HEK293 (cell line): ENCODE data around the gene SAMD4B.
A peak's percentile ranks its signal among the peaks of the same experiment; 100 is the strongest.

Experiments
- BCL11B ChIP-seq: fragments of 450-650 bp; formaldehyde crosslinking; IDR thresholded peaks from 2 replicates; pipeline ENCODE4 v1.5.1; 2016; ENCODE audit warnings: low read depth, missing biosample characterization, missing genetic modification characterization
- FEZF1 ChIP-seq: fragments of 450-650 bp; formaldehyde crosslinking; IDR thresholded peaks from 2 replicates; pipeline ENCODE4 v1.5.1; 2016; ENCODE audit warnings: missing biosample characterization, missing genetic modification characterization
- KLF1 ChIP-seq: fragments of 450-650 bp; formaldehyde crosslinking; IDR thresholded peaks from 2 replicates; pipeline ENCODE4 v1.5.1; 2016; ENCODE audit warnings: missing biosample characterization, missing genetic modification characterization
- SP2 ChIP-seq: fragments of 450-650 bp; formaldehyde crosslinking; IDR thresholded peaks from 2 replicates; pipeline ENCODE4 v1.5.1; 2016; ENCODE audit warnings: missing biosample characterization, missing genetic modification characterization
- TRIM28 ChIP-seq: IDR thresholded peaks from 2 replicates; pipeline ENCODE4 v1.6.1; 2011; ENCODE audit warnings: low read length, control low read depth, borderline replicate concordance
- WT1 ChIP-seq: fragments of 450-650 bp; formaldehyde crosslinking; IDR thresholded peaks from 2 replicates; pipeline ENCODE4 v1.5.1; 2016; ENCODE audit warnings: missing biosample characterization, missing genetic modification characterization
- ZFHX2 ChIP-seq: fragments of 450-650 bp; formaldehyde crosslinking; conservative IDR thresholded peaks from 2 replicates; pipeline ENCODE4 v1.5.1; 2016; ENCODE audit warnings: missing biosample characterization, missing genetic modification characterization
- ZFP3 ChIP-seq: fragments of 450-650 bp; formaldehyde crosslinking; IDR thresholded peaks from 2 replicates; pipeline ENCODE4 v1.5.1; 2016; ENCODE audit warnings: low read depth, missing biosample characterization, missing genetic modification characterization
- ZFP37 ChIP-seq: fragments of 450-650 bp; formaldehyde crosslinking; IDR thresholded peaks from 2 replicates; pipeline ENCODE4 v1.5.1; 2016; ENCODE audit warnings: missing biosample characterization, missing genetic modification characterization
- ZNF157 ChIP-seq: fragments of 450-650 bp; formaldehyde crosslinking; IDR thresholded peaks from 2 replicates; pipeline ENCODE4 v1.5.1; 2016; ENCODE audit warnings: missing biosample characterization, missing genetic modification characterization
- ZNF2 ChIP-seq: fragments of 450-650 bp; formaldehyde crosslinking; IDR thresholded peaks from 2 replicates; pipeline ENCODE4 v1.5.1; 2016; ENCODE audit warnings: missing biosample characterization, missing genetic modification characterization
- ZNF324 ChIP-seq: fragments of 450-650 bp; formaldehyde crosslinking; IDR thresholded peaks from 2 replicates; pipeline ENCODE4 v1.5.1; 2016; ENCODE audit warnings: missing biosample characterization, missing genetic modification characterization
- ZNF341 ChIP-seq: fragments of 450-650 bp; formaldehyde crosslinking; IDR thresholded peaks from 2 replicates; pipeline ENCODE4; 2016; ENCODE audit warnings: low read depth, missing biosample characterization, missing genetic modification characterization
- ZNF404 ChIP-seq: fragments of 450-650 bp; formaldehyde crosslinking; IDR thresholded peaks from 2 replicates; pipeline ENCODE4 v1.5.1; 2017; ENCODE audit warnings: missing biosample characterization, missing genetic modification characterization
- ZNF521 ChIP-seq: fragments of 450-650 bp; formaldehyde crosslinking; IDR thresholded peaks from 2 replicates; pipeline ENCODE4 v1.5.1; 2017; ENCODE audit warnings: missing biosample characterization, mild to moderate bottlenecking, missing genetic modification characterization
- ZNF530 ChIP-seq: fragments of 450-650 bp; formaldehyde crosslinking; IDR thresholded peaks from 2 replicates; pipeline ENCODE4 v1.5.1; 2016; ENCODE audit warnings: low read depth, missing biosample characterization, missing genetic modification characterization
- ZNF843 ChIP-seq: fragments of 450-650 bp; formaldehyde crosslinking; IDR thresholded peaks from 2 replicates; pipeline ENCODE4 v1.5.1; 2016; ENCODE audit warnings: missing biosample characterization, missing genetic modification characterization
- TF ChIP-seq, protein P1 (sequence below): fragments of 450-650 bp; formaldehyde crosslinking; IDR thresholded peaks from 2 replicates; pipeline ENCODE4 v1.5.1; 2017; ENCODE audit warnings: missing biosample characterization, missing genetic modification characterization
- TF ChIP-seq, protein P2 (sequence below): fragments of 450-650 bp; formaldehyde crosslinking; optimal IDR thresholded peaks from 2 replicates; pipeline ENCODE3; 2016; ENCODE audit warnings: missing biosample characterization, mild to moderate bottlenecking, missing genetic modification characterization
- TF ChIP-seq, protein P3 (sequence below): fragments of 450-650 bp; formaldehyde crosslinking; IDR thresholded peaks from 2 replicates; pipeline ENCODE4 v1.5.1; 2016; ENCODE audit warnings: missing biosample characterization, missing genetic modification characterization, low read depth
- TF ChIP-seq, protein P4 (sequence below): fragments of 450-650 bp; formaldehyde crosslinking; IDR thresholded peaks from 2 replicates; pipeline ENCODE4 v1.5.1; 2016; ENCODE audit warnings: missing biosample characterization, missing genetic modification characterization, borderline replicate concordance
- TF ChIP-seq, protein P5 (sequence below): fragments of 450-650 bp; formaldehyde crosslinking; IDR thresholded peaks from 2 replicates; pipeline ENCODE4 v1.5.1; 2016; ENCODE audit warnings: missing biosample characterization, missing genetic modification characterization
- TF ChIP-seq, protein P6 (sequence below): fragments of 450-650 bp; formaldehyde crosslinking; IDR thresholded peaks from 2 replicates; pipeline ENCODE4 v1.5.1; 2016; ENCODE audit warnings: missing biosample characterization, missing genetic modification characterization

The SAMD4B gene

DNA sequence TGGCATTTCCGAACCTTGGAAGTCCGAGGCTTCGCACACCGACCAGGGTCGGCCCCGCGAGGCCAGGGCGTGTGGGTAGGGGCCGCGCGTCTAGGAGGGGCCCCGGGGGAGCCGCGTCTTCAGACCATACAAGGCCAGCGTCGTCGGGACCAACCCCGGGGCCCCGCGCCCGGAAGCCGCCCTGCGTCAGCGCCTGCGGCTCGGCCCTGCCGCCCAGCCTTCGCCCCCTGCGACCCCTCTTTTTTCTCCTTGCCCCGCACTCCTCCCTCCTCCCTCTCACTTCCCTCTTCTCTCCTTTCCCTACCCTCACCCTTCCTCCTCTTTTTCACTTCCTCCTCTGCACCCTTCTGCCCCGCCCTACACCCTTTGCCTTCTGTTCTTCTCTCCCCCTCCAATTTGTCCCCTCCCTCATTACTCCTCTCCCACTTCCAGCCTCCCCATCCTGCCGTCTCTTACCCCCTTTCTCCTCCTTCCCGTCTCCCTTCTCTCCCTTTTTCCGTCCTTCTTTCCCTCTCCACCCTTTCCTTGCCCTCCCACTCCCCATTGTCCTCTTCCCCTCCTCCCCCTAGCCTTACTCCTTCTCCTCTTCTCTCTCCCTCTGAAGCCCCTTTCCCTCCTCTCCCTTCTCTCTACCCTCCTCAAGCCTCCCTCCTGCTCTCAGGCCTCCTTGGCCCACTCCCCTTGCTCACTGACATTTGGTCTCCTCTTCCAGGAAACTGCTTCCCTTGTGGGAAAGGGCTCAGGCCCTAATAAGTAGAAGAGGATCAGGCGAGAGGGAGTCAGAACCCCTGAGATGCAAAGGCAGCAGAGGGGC lies 68.0 kb downstream of the SAMD4B start (continued):
- TF ChIP-seq, protein P1, sequence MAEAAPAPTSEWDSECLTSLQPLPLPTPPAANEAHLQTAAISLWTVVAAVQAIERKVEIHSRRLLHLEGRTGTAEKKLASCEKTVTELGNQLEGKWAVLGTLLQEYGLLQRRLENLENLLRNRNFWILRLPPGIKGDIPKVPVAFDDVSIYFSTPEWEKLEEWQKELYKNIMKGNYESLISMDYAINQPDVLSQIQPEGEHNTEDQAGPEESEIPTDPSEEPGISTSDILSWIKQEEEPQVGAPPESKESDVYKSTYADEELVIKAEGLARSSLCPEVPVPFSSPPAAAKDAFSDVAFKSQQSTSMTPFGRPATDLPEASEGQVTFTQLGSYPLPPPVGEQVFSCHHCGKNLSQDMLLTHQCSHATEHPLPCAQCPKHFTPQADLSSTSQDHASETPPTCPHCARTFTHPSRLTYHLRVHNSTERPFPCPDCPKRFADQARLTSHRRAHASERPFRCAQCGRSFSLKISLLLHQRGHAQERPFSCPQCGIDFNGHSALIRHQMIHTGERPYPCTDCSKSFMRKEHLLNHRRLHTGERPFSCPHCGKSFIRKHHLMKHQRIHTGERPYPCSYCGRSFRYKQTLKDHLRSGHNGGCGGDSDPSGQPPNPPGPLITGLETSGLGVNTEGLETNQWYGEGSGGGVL (tag by site-specific recombination), result peak; percentile 100
- TF ChIP-seq KLF1 (tag by site-specific recombination) (peak; percentile 98), BCL11B (tag by site-specific recombination) (peak; percentile 93), ZNF404 (no peak), ZNF843 (tag by site-specific recombination) (0 out of 2 replicates have a peak, but pooled peaks have one; percentile 75), ZNF2 (tag by site-specific recombination) (no peak), ZNF157 (tag by site-specific recombination) (peak; percentile 64; the same call in 1 of the 2 replicates), WT1 (tag by site-specific recombination) (peak; percentile 98), ZFP37 (tag by site-specific recombination) (no peak), TRIM28 (no peak), SP2 (tag by site-specific recombination) (peak; percentile 90), ZNF521 (no peak), FEZF1 (tag by site-specific recombination) (peak; percentile 80), ZNF530 (tag by site-specific recombination) (0 out of 2 replicates have a peak, but pooled peaks have one; percentile 66), ZFP3 (tag by site-specific recombination) (0 out of 2 replicates have a peak, but pooled peaks have one; percentile 44), ZFHX2 (tag by site-specific recombination) (peak; percentile 96), ZNF324 (no peak), ZNF341 (tag by site-specific recombination) (no peak; the same call in 1 of the 2 replicates)
- TF ChIP-seq, protein P2, sequence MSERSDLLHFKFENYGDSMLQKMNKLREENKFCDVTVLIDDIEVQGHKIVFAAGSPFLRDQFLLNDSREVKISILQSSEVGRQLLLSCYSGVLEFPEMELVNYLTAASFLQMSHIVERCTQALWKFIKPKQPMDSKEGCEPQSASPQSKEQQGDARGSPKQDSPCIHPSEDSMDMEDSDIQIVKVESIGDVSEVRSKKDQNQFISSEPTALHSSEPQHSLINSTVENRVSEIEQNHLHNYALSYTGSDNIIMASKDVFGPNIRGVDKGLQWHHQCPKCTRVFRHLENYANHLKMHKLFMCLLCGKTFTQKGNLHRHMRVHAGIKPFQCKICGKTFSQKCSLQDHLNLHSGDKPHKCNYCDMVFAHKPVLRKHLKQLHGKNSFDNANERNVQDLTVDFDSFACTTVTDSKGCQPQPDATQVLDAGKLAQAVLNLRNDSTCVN (tag by site-specific recombination), result peak; percentile 84
- TF ChIP-seq, protein P3, sequence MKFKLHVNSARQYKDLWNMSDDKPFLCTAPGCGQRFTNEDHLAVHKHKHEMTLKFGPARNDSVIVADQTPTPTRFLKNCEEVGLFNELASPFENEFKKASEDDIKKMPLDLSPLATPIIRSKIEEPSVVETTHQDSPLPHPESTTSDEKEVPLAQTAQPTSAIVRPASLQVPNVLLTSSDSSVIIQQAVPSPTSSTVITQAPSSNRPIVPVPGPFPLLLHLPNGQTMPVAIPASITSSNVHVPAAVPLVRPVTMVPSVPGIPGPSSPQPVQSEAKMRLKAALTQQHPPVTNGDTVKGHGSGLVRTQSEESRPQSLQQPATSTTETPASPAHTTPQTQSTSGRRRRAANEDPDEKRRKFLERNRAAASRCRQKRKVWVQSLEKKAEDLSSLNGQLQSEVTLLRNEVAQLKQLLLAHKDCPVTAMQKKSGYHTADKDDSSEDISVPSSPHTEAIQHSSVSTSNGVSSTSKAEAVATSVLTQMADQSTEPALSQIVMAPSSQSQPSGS (tag by site-specific recombination), result no peak
- TF ChIP-seq, protein P4, sequence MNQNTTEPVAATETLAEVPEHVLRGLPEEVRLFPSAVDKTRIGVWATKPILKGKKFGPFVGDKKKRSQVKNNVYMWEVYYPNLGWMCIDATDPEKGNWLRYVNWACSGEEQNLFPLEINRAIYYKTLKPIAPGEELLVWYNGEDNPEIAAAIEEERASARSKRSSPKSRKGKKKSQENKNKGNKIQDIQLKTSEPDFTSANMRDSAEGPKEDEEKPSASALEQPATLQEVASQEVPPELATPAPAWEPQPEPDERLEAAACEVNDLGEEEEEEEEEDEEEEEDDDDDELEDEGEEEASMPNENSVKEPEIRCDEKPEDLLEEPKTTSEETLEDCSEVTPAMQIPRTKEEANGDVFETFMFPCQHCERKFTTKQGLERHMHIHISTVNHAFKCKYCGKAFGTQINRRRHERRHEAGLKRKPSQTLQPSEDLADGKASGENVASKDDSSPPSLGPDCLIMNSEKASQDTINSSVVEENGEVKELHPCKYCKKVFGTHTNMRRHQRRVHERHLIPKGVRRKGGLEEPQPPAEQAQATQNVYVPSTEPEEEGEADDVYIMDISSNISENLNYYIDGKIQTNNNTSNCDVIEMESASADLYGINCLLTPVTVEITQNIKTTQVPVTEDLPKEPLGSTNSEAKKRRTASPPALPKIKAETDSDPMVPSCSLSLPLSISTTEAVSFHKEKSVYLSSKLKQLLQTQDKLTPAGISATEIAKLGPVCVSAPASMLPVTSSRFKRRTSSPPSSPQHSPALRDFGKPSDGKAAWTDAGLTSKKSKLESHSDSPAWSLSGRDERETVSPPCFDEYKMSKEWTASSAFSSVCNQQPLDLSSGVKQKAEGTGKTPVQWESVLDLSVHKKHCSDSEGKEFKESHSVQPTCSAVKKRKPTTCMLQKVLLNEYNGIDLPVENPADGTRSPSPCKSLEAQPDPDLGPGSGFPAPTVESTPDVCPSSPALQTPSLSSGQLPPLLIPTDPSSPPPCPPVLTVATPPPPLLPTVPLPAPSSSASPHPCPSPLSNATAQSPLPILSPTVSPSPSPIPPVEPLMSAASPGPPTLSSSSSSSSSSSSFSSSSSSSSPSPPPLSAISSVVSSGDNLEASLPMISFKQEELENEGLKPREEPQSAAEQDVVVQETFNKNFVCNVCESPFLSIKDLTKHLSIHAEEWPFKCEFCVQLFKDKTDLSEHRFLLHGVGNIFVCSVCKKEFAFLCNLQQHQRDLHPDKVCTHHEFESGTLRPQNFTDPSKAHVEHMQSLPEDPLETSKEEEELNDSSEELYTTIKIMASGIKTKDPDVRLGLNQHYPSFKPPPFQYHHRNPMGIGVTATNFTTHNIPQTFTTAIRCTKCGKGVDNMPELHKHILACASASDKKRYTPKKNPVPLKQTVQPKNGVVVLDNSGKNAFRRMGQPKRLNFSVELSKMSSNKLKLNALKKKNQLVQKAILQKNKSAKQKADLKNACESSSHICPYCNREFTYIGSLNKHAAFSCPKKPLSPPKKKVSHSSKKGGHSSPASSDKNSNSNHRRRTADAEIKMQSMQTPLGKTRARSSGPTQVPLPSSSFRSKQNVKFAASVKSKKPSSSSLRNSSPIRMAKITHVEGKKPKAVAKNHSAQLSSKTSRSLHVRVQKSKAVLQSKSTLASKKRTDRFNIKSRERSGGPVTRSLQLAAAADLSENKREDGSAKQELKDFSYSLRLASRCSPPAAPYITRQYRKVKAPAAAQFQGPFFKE (tag by site-specific recombination), result no peak
- TF ChIP-seq, protein P5, sequence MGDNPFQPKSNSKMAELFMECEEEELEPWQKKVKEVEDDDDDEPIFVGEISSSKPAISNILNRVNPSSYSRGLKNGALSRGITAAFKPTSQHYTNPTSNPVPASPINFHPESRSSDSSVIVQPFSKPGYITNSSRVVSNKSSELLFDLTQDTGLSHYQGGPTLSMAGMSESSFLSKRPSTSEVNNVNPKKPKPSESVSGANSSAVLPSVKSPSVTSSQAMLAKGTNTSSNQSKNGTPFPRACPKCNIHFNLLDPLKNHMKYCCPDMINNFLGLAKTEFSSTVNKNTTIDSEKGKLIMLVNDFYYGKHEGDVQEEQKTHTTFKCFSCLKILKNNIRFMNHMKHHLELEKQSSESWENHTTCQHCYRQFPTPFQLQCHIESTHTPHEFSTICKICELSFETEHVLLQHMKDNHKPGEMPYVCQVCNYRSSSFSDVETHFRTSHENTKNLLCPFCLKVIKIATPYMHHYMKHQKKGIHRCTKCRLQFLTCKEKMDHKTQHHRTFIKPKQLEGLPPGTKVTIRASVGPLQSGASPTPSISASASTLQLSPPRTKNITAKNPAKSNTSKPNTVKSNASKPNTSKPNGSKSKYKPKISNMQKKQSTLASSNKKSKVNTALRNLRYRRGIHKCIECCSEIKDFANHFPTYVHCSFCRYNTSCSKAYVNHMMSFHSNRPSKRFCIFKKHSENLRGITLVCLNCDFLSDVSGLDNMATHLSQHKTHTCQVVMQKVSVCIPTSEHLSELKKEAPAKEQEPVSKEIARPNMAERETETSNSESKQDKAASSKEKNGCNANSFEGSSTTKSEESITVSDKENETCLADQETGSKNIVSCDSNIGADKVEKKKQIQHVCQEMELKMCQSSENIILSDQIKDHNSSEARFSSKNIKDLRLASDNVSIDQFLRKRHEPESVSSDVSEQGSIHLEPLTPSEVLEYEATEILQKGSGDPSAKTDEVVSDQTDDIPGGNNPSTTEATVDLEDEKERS, result no peak
- TF ChIP-seq, protein P6, sequence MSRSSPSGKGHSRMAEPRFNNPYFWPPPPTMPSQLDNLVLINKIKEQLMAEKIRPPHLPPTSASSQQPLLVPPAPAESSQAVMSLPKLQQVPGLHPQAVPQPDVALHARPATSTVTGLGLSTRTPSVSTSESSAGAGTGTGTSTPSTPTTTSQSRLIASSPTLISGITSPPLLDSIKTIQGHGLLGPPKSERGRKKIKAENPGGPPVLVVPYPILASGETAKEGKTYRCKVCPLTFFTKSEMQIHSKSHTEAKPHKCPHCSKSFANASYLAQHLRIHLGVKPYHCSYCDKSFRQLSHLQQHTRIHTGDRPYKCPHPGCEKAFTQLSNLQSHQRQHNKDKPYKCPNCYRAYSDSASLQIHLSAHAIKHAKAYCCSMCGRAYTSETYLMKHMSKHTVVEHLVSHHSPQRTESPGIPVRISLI (tag by site-specific recombination), result peak; percentile 35; the same call in 1 of the 2 replicates
